ENCODE data around the gene CTAGE1. TPM values are rescaled to one million over a fixed set of nuclear protein-coding genes. Genes with fewer than 3 reads are reported as not detected.

CTAGE1 gene
- total and polyA plus RNA-seq, 2 donors (not counting 3 experiments of a cell fraction or from before 2014, with no cell fraction given), result not detected

GRCh38 chr18:22409445-22409844 is 8.3 kb downstream of the CTAGE1 start:
- H3K4me1 ChIP-seq (ENCODE audit: control insufficient read depth, extremely low read depth, insufficient read depth, low read length), result no peaks in the 10 kb centered on the region
- CTCF ChIA-PET, result interaction anchor here (0.6 to 2.5 kb wide), 3 partner anchors 10 to 482 kb away, joined by 3 to 10 read pairs (median 3); no protein-coding TSS in a partner anchor
- H3K79me2 ChIP-seq (ENCODE audit: control insufficient read depth, insufficient read depth, low read length), result no peaks in the 10 kb centered on the region
- no peak overlapping the region for H3K27ac ChIP-seq (ENCODE audit: insufficient read depth, low read depth, low read length)
- intact Hi-C loops (cut with micrococcal nuclease) (no loop called here), dilution Hi-C loops (cut with MboI; ENCODE audit: extremely low pct_ligation_motif_present, low sequenced_read_pairs) (no loop called here)
- TF ChIP-seq MYC (IDR thresholded peaks at IDR 0.05; ENCODE audit: low read depth, low read length) (no peak), JUN (IDR thresholded peaks at IDR 0.05; ENCODE audit: borderline replicate concordance, insufficient read depth, insufficient read length, low read depth) (no peak), GATA2 (IDR thresholded peaks at IDR 0.05; ENCODE audit: insufficient read depth, insufficient read length, low read depth, low read length) (no peak), MAX (IDR thresholded peaks at IDR 0.05; ENCODE audit: insufficient read depth, insufficient read length) (no peak), EZH2 (IDR thresholded peaks at IDR 0.05; ENCODE audit: borderline replicate concordance, low read depth, low read length, severe bottlenecking) (no peak), POLR2A (IDR thresholded peaks at IDR 0.05; ENCODE audit: low read depth, low read length) (no peak), POLR2AphosphoS5 (IDR thresholded peaks at IDR 0.05; ENCODE audit: insufficient read depth, low read depth, low read length) (no peak), FOS (IDR thresholded peaks at IDR 0.05; ENCODE audit: borderline replicate concordance, insufficient read depth, low read length) (no peak), CTCF (IDR thresholded peaks at IDR 0.05; ENCODE audit: extremely low read depth in 1 of 2, insufficient read depth in 1 of 2, low read depth in 1 of 2, low read length in 2 of 2) (no peak)
- no peak overlapping the region for H3K4me3 ChIP-seq (replicated peaks in 1 of 3; ENCODE audit: insufficient read depth in 1 of 3, low read depth in 1 of 3, low read length in 3 of 3)
- no peaks in the 10 kb centered on the region for H3K9me3 ChIP-seq (replicated peaks; ENCODE audit: control insufficient read depth, insufficient read depth, low read length)
- FAIRE-seq, result no peak
- no peak overlapping the region for H2AFZ ChIP-seq (ENCODE audit: low read depth, low read length)
- H3K27me3 ChIP-seq (ENCODE audit: control insufficient read depth in 2 of 2, insufficient read depth in 2 of 2, low read length in 2 of 2), result no peaks in the 10 kb centered on the region
- POLR2A ChIA-PET, result no interaction called here
- H3K9me1 ChIP-seq (replicated peaks; ENCODE audit: control insufficient read depth, extremely low read depth, insufficient read depth, low read length), result no peaks in the 10 kb centered on the region
- no peak for DNase-seq (ENCODE audit: low read depth, low spot score)
- no peak overlapping the region for H3K9ac ChIP-seq (replicated peaks; ENCODE audit: extremely low read depth, insufficient read depth, low read length)
- no peaks in the 10 kb centered on the region for H3K36me3 ChIP-seq (ENCODE audit: control insufficient read depth in 2 of 2, extremely low read depth in 1 of 2, insufficient read depth in 2 of 2, low read length in 2 of 2)
- no peak overlapping the region for H3K4me2 ChIP-seq (ENCODE audit: insufficient read depth, low read length)
- no TSS peak for BruUV-seq (replicated peaks)
- H4K20me1 ChIP-seq (replicated peaks; ENCODE audit: control insufficient read depth, extremely low read depth, insufficient read depth, low read length), result no peaks in the 10 kb centered on the region

Measured in endothelial cell of umbilical vein (primary cell).